WTC11 (cell line): ENCODE results near the gene CCDC198.

ENCODE experiments used
- CBFB ChIP-seq: sonication (generic); formaldehyde crosslinking; IDR thresholded peaks from 2 replicates; pipeline ENCODE4 v1.8.1; 2022; ENCODE audit warnings: mild to moderate bottlenecking, low read depth, missing genetic modification reagents
- ELF4 ChIP-seq: sonication (generic); formaldehyde crosslinking; IDR thresholded peaks from 2 replicates; pipeline ENCODE4 v1.8.1; 2022; ENCODE audit warnings: low read depth, mild to moderate bottlenecking, moderate library complexity, missing genetic modification reagents
- ESRRA ChIP-seq: sonication (generic); formaldehyde crosslinking; IDR thresholded peaks from 2 replicates; pipeline ENCODE4 v1.8.1; 2022; ENCODE audit warnings: mild to moderate bottlenecking, missing genetic modification reagents, borderline replicate concordance
- FOXP1 ChIP-seq: sonication (generic); formaldehyde crosslinking; IDR thresholded peaks from 2 replicates; pipeline ENCODE4 v1.8.0; 2022; ENCODE audit warnings: missing genetic modification reagents, mild to moderate bottlenecking, moderate library complexity, borderline replicate concordance
- GRHL2 ChIP-seq: fragments of 250-450 bp; sonication (Bioruptor Pico); IDR thresholded peaks from 2 replicates; pipeline ENCODE4 v1.8.0; 2022; ENCODE audit warnings: mild to moderate bottlenecking, moderate library complexity; ENCODE audit not compliant: insufficient replicate concordance, severe bottlenecking
- NR2C2 ChIP-seq: sonication (generic); formaldehyde crosslinking; IDR thresholded peaks from 2 replicates; pipeline ENCODE4 v1.8.0; 2022; ENCODE audit warnings: mild to moderate bottlenecking, missing genetic modification reagents
- SP1 ChIP-seq: sonication (generic); formaldehyde crosslinking; conservative IDR thresholded peaks from 2 replicates; pipeline ENCODE4 v1.8.1; 2022; ENCODE audit warnings: missing genetic modification reagents
- TEAD4 ChIP-seq: sonication (generic); formaldehyde crosslinking; IDR thresholded peaks from 2 replicates; pipeline ENCODE4 v1.8.0; 2022; ENCODE audit warnings: mild to moderate bottlenecking, missing genetic modification reagents
- TP53 ChIP-seq: sonication (generic); formaldehyde crosslinking; IDR thresholded peaks from 2 replicates; pipeline ENCODE4 v1.8.1; 2023; ENCODE audit warnings: mild to moderate bottlenecking, missing genetic modification reagents
- ZBTB21 ChIP-seq: sonication (generic); formaldehyde crosslinking; IDR thresholded peaks from 2 replicates; pipeline ENCODE4 v1.8.1; 2023; ENCODE audit warnings: mild to moderate bottlenecking, missing genetic modification reagents, borderline replicate concordance
- ZNF396 ChIP-seq: fragments of 250-450 bp; sonication (Bioruptor Pico); IDR thresholded peaks from 2 replicates; pipeline ENCODE4 v1.8.0; 2021; ENCODE audit warnings: mild to moderate bottlenecking, moderate library complexity, borderline replicate concordance
- TF ChIP-seq, protein P1 (sequence below): fragments of 200-600 bp; IDR thresholded peaks from 2 replicates; pipeline ENCODE4 v1.8.0; 2022; ENCODE audit warnings: antibody characterized with exemption
- TF ChIP-seq, protein P2 (sequence below): sonication (generic); formaldehyde crosslinking; IDR thresholded peaks from 2 replicates; pipeline ENCODE4 v1.8.0; 2023; ENCODE audit warnings: mild to moderate bottlenecking, missing genetic modification reagents
- TF ChIP-seq, protein P3 (sequence below): sonication (generic); formaldehyde crosslinking; IDR thresholded peaks from 2 replicates; pipeline ENCODE4 v1.8.0; 2022; ENCODE audit warnings: missing genetic modification reagents

DNA sequence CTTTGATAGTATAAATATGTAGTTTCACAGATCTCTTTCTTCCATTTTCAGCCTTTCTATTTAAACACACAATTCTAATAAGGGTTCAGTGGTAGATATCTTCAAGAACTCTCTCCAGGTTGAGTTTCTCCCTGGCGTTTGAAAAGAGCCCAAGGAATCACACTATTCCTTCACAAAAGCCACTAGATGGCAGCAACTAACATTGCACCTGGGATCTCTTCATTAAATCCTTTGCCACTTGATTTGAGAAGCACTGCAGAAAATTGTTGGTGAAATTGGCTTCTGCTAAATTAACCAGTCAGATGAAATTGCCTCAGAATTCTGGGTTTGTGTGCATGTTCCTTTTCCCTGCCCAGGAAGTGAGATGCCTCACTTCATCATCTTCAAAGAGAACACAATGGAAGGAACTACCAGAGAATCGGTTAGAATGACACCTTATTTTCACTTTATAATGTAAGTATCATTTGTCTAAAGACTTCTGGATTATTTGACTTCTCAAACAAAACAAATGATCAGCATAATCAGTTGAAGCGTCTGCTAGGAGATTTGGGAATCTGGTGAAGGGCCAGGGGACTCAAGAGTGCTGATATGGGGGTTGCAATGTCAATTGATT, 6.8 kb downstream of the CCDC198 start:
- TF ChIP-seq, protein P1, sequence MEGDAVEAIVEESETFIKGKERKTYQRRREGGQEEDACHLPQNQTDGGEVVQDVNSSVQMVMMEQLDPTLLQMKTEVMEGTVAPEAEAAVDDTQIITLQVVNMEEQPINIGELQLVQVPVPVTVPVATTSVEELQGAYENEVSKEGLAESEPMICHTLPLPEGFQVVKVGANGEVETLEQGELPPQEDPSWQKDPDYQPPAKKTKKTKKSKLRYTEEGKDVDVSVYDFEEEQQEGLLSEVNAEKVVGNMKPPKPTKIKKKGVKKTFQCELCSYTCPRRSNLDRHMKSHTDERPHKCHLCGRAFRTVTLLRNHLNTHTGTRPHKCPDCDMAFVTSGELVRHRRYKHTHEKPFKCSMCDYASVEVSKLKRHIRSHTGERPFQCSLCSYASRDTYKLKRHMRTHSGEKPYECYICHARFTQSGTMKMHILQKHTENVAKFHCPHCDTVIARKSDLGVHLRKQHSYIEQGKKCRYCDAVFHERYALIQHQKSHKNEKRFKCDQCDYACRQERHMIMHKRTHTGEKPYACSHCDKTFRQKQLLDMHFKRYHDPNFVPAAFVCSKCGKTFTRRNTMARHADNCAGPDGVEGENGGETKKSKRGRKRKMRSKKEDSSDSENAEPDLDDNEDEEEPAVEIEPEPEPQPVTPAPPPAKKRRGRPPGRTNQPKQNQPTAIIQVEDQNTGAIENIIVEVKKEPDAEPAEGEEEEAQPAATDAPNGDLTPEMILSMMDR, result no peak
- TF ChIP-seq, protein P2, sequence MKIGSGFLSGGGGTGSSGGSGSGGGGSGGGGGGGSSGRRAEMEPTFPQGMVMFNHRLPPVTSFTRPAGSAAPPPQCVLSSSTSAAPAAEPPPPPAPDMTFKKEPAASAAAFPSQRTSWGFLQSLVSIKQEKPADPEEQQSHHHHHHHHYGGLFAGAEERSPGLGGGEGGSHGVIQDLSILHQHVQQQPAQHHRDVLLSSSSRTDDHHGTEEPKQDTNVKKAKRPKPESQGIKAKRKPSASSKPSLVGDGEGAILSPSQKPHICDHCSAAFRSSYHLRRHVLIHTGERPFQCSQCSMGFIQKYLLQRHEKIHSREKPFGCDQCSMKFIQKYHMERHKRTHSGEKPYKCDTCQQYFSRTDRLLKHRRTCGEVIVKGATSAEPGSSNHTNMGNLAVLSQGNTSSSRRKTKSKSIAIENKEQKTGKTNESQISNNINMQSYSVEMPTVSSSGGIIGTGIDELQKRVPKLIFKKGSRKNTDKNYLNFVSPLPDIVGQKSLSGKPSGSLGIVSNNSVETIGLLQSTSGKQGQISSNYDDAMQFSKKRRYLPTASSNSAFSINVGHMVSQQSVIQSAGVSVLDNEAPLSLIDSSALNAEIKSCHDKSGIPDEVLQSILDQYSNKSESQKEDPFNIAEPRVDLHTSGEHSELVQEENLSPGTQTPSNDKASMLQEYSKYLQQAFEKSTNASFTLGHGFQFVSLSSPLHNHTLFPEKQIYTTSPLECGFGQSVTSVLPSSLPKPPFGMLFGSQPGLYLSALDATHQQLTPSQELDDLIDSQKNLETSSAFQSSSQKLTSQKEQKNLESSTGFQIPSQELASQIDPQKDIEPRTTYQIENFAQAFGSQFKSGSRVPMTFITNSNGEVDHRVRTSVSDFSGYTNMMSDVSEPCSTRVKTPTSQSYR (CRISPR knock-in tag), result no peak
- TF ChIP-seq CBFB (CRISPR knock-in tag) (no peak), ESRRA (CRISPR knock-in tag) (no peak), TEAD4 (CRISPR knock-in tag) (no peak), GRHL2 (CRISPR knock-in tag) (no peak), TP53 (CRISPR knock-in tag) (no peak), ZBTB21 (no peak), NR2C2 (CRISPR knock-in tag) (no peak), SP1 (CRISPR knock-in tag) (no peak), ZNF396 (CRISPR knock-in tag) (no peak), FOXP1 (CRISPR knock-in tag) (no peak), ELF4 (CRISPR knock-in tag) (no peak)
- TF ChIP-seq, protein P3, sequence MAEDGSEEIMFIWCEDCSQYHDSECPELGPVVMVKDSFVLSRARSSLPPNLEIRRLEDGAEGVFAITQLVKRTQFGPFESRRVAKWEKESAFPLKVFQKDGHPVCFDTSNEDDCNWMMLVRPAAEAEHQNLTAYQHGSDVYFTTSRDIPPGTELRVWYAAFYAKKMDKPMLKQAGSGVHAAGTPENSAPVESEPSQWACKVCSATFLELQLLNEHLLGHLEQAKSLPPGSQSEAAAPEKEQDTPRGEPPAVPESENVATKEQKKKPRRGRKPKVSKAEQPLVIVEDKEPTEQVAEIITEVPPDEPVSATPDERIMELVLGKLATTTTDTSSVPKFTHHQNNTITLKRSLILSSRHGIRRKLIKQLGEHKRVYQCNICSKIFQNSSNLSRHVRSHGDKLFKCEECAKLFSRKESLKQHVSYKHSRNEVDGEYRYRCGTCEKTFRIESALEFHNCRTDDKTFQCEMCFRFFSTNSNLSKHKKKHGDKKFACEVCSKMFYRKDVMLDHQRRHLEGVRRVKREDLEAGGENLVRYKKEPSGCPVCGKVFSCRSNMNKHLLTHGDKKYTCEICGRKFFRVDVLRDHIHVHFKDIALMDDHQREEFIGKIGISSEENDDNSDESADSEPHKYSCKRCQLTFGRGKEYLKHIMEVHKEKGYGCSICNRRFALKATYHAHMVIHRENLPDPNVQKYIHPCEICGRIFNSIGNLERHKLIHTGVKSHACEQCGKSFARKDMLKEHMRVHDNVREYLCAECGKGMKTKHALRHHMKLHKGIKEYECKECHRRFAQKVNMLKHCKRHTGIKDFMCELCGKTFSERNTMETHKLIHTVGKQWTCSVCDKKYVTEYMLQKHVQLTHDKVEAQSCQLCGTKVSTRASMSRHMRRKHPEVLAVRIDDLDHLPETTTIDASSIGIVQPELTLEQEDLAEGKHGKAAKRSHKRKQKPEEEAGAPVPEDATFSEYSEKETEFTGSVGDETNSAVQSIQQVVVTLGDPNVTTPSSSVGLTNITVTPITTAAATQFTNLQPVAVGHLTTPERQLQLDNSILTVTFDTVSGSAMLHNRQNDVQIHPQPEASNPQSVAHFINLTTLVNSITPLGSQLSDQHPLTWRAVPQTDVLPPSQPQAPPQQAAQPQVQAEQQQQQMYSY (CRISPR knock-in tag), result no peak
